Pancreas (tissue), 10 donors: Measurements from ENCODE around the gene HIPK2. TPM values are rescaled to one million over a fixed set of nuclear protein-coding genes. Genes with fewer than 3 reads are reported as not detected.

Experiments used
- ATAC-seq, 4 donors: fragments of 200-7000 bp; cut with Tn5 transposase; one replicate each; pipeline versions ENCODE4 v1.8.0 to v1.9.1; 2020; ENCODE audit warnings: mild to moderate bottlenecking in 4 of 4, moderate library complexity in 4 of 4
- DNase-seq, 6 donors: peaks; one replicate each; pipeline ENCODE4 v3.0.0-alpha.2; 2020
- FAIRE-seq: peaks from 2 replicates; lab custom pipeline; 2012; peaks lifted over from hg19 to GRCh38; lab: Jason Lieb, UNC
- H3K27ac ChIP-seq, 4 donors: fragments of 200-600 bp; sonication (generic); 1 replicate in 3 of 4; 2 replicates in 1 of 4; pipeline versions ENCODE4 v1.5.0 to v1.8.0; 2020
- H3K27me3 ChIP-seq, 4 donors: fragments of 200-600 bp; one replicate each; pipeline ENCODE4 v1.8.0; 2021
- H3K36me3 ChIP-seq, 3 donors: fragments of 200-600 bp; sonication (generic) in 1 of 3; one replicate each; pipeline versions ENCODE4 v1.5.0 to v1.8.0; 2020 to 2021
- H3K4me1 ChIP-seq, 3 donors: fragments of 200-600 bp; one replicate each; pipeline ENCODE4 v1.8.0; 2021
- H3K4me3 ChIP-seq, 4 donors: fragments of 200-600 bp; sonication (generic) in 2 of 4; one replicate each; pipeline versions ENCODE4 v1.5.0 to v1.8.0; 2020 to 2021
- H3K9me3 ChIP-seq, 4 donors: fragments of 200-600 bp; one replicate each; pipeline ENCODE4 v1.8.0; 2021
- CTCF ChIP-seq, 4 donors: fragments of 200-600 bp; sonication (generic) in 3 of 4; IDR thresholded peaks; one replicate each; pipeline versions ENCODE4 v1.5.0 to v1.8.0; 2021; ENCODE audit warnings: antibody characterized with exemption in 4 of 4
- WGBS, 2 donors: extraction: QIAGEN DNeasy Blood & Tissue Kit; methylation state at CpG; one replicate each; pipeline ENCODE4 v1.1.7; 2013; 5-methylcytosine and 5-hydroxymethylcytosine counted together
- intact Hi-C, 3 donors: fragments of 100-400 bp; cut with DNase I; formaldehyde crosslinking; loops; one replicate each; pipeline versions ENCODE4 v1.11.1 to v1.14.2; 2022
- polyA plus RNA-seq, 2 donors: library from polyadenylated mRNA; stranded (reverse); fragments of 200-250 nt; gene quantifications; one replicate each; pipeline ENCODE4 v1.2.3, GENCODE V29; 2013
- total RNA-seq, 6 donors: library from RNA; stranded (reverse); fragmentation: NEBNext Ultra II Directional in 4 of 6; extraction: Animal tissue kit (Norgen Biotek cat#: 25700) in 4 of 6; gene quantifications; one replicate each; pipeline versions ENCODE4 v1.2.1 to v1.2.4, GENCODE V29; 2021 to 2023
- donor health status: healthy with polysubstance abuse.
- donor health status: DM: no; HTN: no; CAD: no; lungs with moderate emphysema.
- donor health status: DM: no; HTN: no; CAD: no.
- donor health status: control.
- donor health status: control.
- donor health status: Bipolar disorder and iron deficiency.
- donor health status: DM: yes; HTN: yes; CAD: no.
- donor health status: DM: no; HTN: no; CAD: no.
- donor health status: DM: no; HTN: no; CAD: no.
- donor health status: DM: yes; HTN: yes; CAD: no.

HIPK2 gene
- total and polyA plus RNA-seq, 8 donors, result 6.7 to 49.0 (median 24.7) TPM

DNA sequence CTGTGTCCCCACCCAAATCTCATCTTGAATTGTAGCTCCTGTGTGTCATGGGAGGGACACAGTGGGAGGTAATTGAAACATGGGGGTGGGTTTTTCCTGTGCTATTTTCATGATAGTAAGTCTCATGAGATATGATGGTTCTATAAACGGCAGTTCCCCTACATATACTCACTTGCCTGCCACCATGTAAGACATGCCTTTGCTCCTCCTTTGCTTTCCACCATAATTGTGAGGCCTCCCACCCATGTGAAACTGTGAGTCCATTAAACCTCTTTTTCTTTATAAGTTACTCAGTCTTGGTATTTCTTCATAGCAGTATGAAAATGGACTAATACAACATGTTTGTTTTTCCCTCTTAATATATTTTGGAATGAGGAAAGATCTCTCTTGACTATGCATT is 26.8 kb upstream of the HIPK2 start:
- H3K36me3 ChIP-seq, result no peaks in the 10 kb centered on the region
- H3K4me1 ChIP-seq, result no peaks in the 10 kb centered on the region
- whole genome bisulfite sequencing, 2 donors, result 92 to 93% methylated on average over 1 of the region's 1 CpG
- DNase-seq (no peak), FAIRE-seq (no peak), ATAC-seq (no peak)
- no peak overlapping the region for H3K4me3 ChIP-seq
- no peak overlapping the region for H3K27ac ChIP-seq
- TF ChIP-seq CTCF (IDR thresholded peaks at IDR 0.05), result no peak
- intact Hi-C loops, result no loop called here
- H3K9me3 ChIP-seq, result no peaks in the 10 kb centered on the region
- H3K27me3 ChIP-seq, result no peaks in the 10 kb centered on the region

DNA sequence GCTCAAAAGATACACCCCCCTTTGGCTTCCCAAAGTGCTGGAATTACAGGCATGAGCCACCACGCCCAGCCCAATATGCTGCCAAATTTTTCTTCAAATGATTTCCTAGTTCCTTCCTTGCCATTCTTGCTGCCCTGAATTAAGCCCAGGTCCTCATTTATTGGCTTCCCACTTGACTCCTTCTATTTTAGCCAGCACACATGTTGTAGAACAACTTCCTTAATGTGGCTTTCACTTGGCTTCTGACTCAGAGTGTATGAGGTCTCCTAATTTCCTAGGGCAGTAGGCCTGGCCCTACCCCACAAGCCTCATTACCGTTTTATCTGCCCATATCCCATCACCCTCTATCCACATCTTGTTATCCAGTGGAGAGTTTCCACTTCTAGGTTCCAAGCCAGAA is 21.8 kb upstream of the HIPK2 start:
- Histone ChIP-seq H3K27me3 (no peaks in the 10 kb centered on the region), H3K36me3 (no peaks in the 10 kb centered on the region), H3K4me1 (no peaks in the 10 kb centered on the region), H3K4me3 (no peak overlapping the region), H3K9me3 (no peaks in the 10 kb centered on the region), H3K27ac (no peak overlapping the region)
- DNase-seq, result no peak
- FAIRE-seq, result no peak
- ATAC-seq, result peak in 3 of 4 donors; percentile 19 to 73 (median 71)
- no peak for TF ChIP-seq CTCF (IDR thresholded peaks at IDR 0.05)
- 79 to 80% methylated on average over 2 of the region's 2 CpGs for WGBS, 2 donors
- intact Hi-C loops, result no loop called here

- intact Hi-C loops, result no loop called here
- DNase-seq, result no peak
- FAIRE-seq, result no peak
- Histone ChIP-seq H3K27me3 (no peaks in the 10 kb centered on the region), H3K4me1 (no peaks in the 10 kb centered on the region), H3K4me3 (no peak overlapping the region), H3K27ac (no peak overlapping the region), H3K36me3 (no peaks in the 10 kb centered on the region), H3K9me3 (no peaks in the 10 kb centered on the region)
- TF ChIP-seq CTCF (IDR thresholded peaks at IDR 0.05), result no peak
- 92 to 94% methylated on average over 3 to 4 of the region's 4 CpGs for WGBS, 2 donors
- peak in 2 of 4 donors; percentile 54 to 63 for ATAC-seq
Observed at GRCh38 chr7:139798892-139799291, 21.1 kb upstream of the HIPK2 start.

- WGBS, 2 donors, result 38% methylated on average over 10 of the region's 10 CpGs
- FAIRE-seq (no peak), ATAC-seq (peak; percentile 46 to 86 (median 65)), DNase-seq (peak in 1 of 6 donors; percentile 33)
- intact Hi-C loops, result no loop called here
- Histone ChIP-seq H3K36me3 (no peaks in the 10 kb centered on the region), H3K9me3 (no peaks in the 10 kb centered on the region), H3K27ac (no peak overlapping the region), H3K4me1 (no peaks in the 10 kb centered on the region), H3K4me3 (no peak overlapping the region), H3K27me3 (no peaks in the 10 kb centered on the region)
- no peak for TF ChIP-seq CTCF (IDR thresholded peaks at IDR 0.05)
Observed at GRCh38 chr7:139798221-139798620, 20.4 kb upstream of the HIPK2 start.

DNA sequence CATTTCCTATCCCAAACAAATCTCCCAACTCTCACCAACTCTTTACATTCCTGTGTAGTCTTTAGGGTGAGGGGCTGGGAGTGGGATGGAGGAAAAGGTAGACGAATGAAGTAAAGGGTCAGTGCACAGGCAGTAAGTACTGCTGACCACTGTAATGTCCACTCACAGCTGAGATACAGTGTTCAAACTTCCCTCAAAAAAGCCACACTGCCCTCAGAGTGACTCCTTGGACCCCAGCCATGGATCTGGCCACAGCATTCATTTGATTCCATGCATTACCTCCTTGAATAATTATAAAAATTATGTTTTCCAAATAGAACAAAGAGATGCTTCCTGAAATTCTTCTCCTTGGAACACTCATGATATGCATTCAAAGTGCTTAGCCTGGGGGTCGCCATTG is 19.8 kb upstream of the HIPK2 start:
- Histone ChIP-seq H3K4me3 (no peak overlapping the region), H3K9me3 (no peaks in the 10 kb centered on the region), H3K27me3 (no peaks in the 10 kb centered on the region), H3K4me1 (no peaks in the 10 kb centered on the region), H3K27ac (no peak overlapping the region), H3K36me3 (no peaks in the 10 kb centered on the region)
- ATAC-seq (no peak), FAIRE-seq (no peak), DNase-seq (no peak)
- TF ChIP-seq CTCF (IDR thresholded peaks at IDR 0.05), result no peak
- intact Hi-C loops, result no loop called here
- WGBS, 2 donors, result 75 to 81% methylated on average over 2 of the region's 2 CpGs
